OCI-LY7 (cell line): ENCODE measurements around the gene SCPEP1. TPM values are rescaled to one million over a fixed set of nuclear protein-coding genes. Genes with fewer than 3 reads are reported as not detected.

Source experiments
- Bru-seq: library from RNA; stranded (reverse); fragments of 400-500 nt; gene quantifications from one replicate; lab custom pipeline; 2021; lab: Mats Ljungman, UMichigan
- BruChase-seq, 2 experiments: library from RNA; stranded (reverse); fragments of 400-500 nt; gene quantifications; one replicate each; lab custom pipeline; 2021; lab: Mats Ljungman, UMichigan
- BruUV-seq: library from RNA; stranded (reverse); fragments of 400-500 nt; replicated peaks from 2 replicates; lab custom pipeline; 2021; lab: Mats Ljungman, UMichigan
- CTCF ChIA-PET: fragments of 300-600 bp; sonication (Branson Sonifier 250); formaldehyde crosslinking; loops from one replicate; lab custom pipeline; 2022; ENCODE audit warnings: antibody characterized with exemption; ENCODE audit not compliant: unreplicated experiment; lab: Charles Lee
- POLR2A ChIA-PET: fragments of 300-600 bp; sonication (Branson Sonifier 250); formaldehyde crosslinking; loops from one replicate; lab custom pipeline; 2022; ENCODE audit warnings: antibody characterized with exemption; lab: Charles Lee
- DNase-seq: peaks from one replicate; pipeline ENCODE4 v3.0.0-alpha.2; 2015; ENCODE audit warnings: low spot score
- H2AFZ ChIP-seq: fragments of 200-600 bp; sonication (generic), shearing (Covaris generic); 2 replicates; pipeline ENCODE4 v1.6.1; 2014; ENCODE audit warnings: mild to moderate bottlenecking, antibody characterized with exemption, low read length, moderate library complexity
- H3K27ac ChIP-seq: fragments of 200-600 bp; sonication (generic); 2 replicates; pipeline ENCODE4 v1.5.1; 2014; ENCODE audit warnings: mixed run types, low read depth, mild to moderate bottlenecking, moderate library complexity, low read length, inconsistent platforms; ENCODE audit not compliant: poor library complexity, severe bottlenecking
- H3K36me3 ChIP-seq: fragments of 200-600 bp; sonication (generic); 2 replicates; pipeline ENCODE4 v1.6.1; 2014; ENCODE audit warnings: mild to moderate bottlenecking, antibody characterized with exemption, low read length, moderate library complexity, mixed read lengths; ENCODE audit not compliant: insufficient read depth
- H3K4me1 ChIP-seq: fragments of 200-600 bp; sonication (generic); 2 replicates; pipeline ENCODE4 v1.5.1; 2014; ENCODE audit warnings: mild to moderate bottlenecking, low read length; ENCODE audit not compliant: insufficient read depth, poor library complexity, severe bottlenecking
- H3K4me2 ChIP-seq: fragments of 200-600 bp; sonication (generic); 2 replicates; pipeline ENCODE4 v1.6.1; 2014; ENCODE audit warnings: mild to moderate bottlenecking, low read length
- H3K4me3 ChIP-seq: fragments of 200-600 bp; sonication (generic); 2 replicates; pipeline ENCODE4 v1.5.1; 2014; ENCODE audit warnings: mild to moderate bottlenecking, low read depth, low read length; ENCODE audit not compliant: poor library complexity, severe bottlenecking
- H3K79me2 ChIP-seq: fragments of 200-600 bp; sonication (generic); 2 replicates; pipeline ENCODE4 v1.6.1; 2016; ENCODE audit warnings: low read depth, mild to moderate bottlenecking, low read length, moderate library complexity, mixed read lengths; ENCODE audit not compliant: insufficient read depth
- H3K9me2 ChIP-seq: fragments of 200-600 bp; sonication (generic); 2 replicates; pipeline ENCODE4 v1.6.1; 2016; ENCODE audit warnings: mild to moderate bottlenecking, low read length, mixed read lengths; ENCODE audit not compliant: insufficient read depth
- H3K9me3 ChIP-seq: fragments of 200-600 bp; sonication (generic); 2 replicates; pipeline ENCODE4 v1.6.1; 2014; ENCODE audit warnings: mild to moderate bottlenecking, mixed run types, low read length, mixed read lengths
- H4K20me1 ChIP-seq: fragments of 200-600 bp; sonication (generic); 2 replicates; pipeline ENCODE4 v1.6.1; 2014; ENCODE audit warnings: mild to moderate bottlenecking, antibody characterized with exemption, low read length, moderate library complexity, mixed read lengths; ENCODE audit not compliant: insufficient read depth
- EZH2phosphoT487 ChIP-seq: fragments of 200-600 bp; sonication (generic); IDR thresholded peaks from 2 replicates; pipeline ENCODE4 v1.6.1; 2018; ENCODE audit warnings: low read depth, borderline replicate concordance, mild to moderate bottlenecking, mixed run types, antibody characterized with exemption, low read length, moderate library complexity, mixed read lengths
- intact Hi-C: fragments of 100-400 bp; cut with micrococcal nuclease; formaldehyde crosslinking; loops from one replicate; pipeline ENCODE4 v1.10.0; 2022; ENCODE audit not compliant: unreplicated experiment
- long read RNA-seq: library from polyadenylated mRNA; stranded (forward); transcript quantifications from one replicate; pipeline ENCODE4 v2.0.0, GENCODE V29; 2022
- total RNA-seq, 2 experiments: library from RNA; depleted of rRNA in 1 of 2; stranded (reverse); fragments of >200 nt in 1 of 2; shearing (Covaris generic) in 1 of 2; gene quantifications; 2 replicates each; pipeline ENCODE4 v1.2.3, GENCODE V29; 2014 to 2022
- TF ChIP-seq, protein P1 (sequence below): fragments of 200-600 bp; sonication (generic); conservative IDR thresholded peaks from 2 replicates; pipeline ENCODE4 v1.5.1; 2014; ENCODE audit warnings: mild to moderate bottlenecking, antibody characterized with exemption, low read length, moderate library complexity, mixed read lengths

SCPEP1 gene, protein sequence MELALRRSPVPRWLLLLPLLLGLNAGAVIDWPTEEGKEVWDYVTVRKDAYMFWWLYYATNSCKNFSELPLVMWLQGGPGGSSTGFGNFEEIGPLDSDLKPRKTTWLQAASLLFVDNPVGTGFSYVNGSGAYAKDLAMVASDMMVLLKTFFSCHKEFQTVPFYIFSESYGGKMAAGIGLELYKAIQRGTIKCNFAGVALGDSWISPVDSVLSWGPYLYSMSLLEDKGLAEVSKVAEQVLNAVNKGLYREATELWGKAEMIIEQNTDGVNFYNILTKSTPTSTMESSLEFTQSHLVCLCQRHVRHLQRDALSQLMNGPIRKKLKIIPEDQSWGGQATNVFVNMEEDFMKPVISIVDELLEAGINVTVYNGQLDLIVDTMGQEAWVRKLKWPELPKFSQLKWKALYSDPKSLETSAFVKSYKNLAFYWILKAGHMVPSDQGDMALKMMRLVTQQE
- total RNA-seq (2014; rRNA removed; shearing (Covaris generic)) (36.5 and 48.2 TPM in 2 replicates), total RNA-seq (2022) (43.0 and 48.8 TPM in 2 replicates), Bru-seq, nascent RNA (percentile 68 among the genes with signal in this experiment), BruChase-seq, experiment 1, labeled RNA remaining after a 6-hour chase (percentile 74 among the genes with signal in this experiment), BruChase-seq, experiment 2, labeled RNA remaining after a 2-hour chase (percentile 68 among the genes with signal in this experiment)
- long read RNA-seq, transcript SCPEP1-201 (13 exons, 1,942 nt): major isoform, 75 of 91 reads
- long read RNA-seq, partial matches to known transcripts: 3 of 91 reads
- long read RNA-seq, other reads (novel, unspliced or antisense): 9 of 91 reads

DNA sequence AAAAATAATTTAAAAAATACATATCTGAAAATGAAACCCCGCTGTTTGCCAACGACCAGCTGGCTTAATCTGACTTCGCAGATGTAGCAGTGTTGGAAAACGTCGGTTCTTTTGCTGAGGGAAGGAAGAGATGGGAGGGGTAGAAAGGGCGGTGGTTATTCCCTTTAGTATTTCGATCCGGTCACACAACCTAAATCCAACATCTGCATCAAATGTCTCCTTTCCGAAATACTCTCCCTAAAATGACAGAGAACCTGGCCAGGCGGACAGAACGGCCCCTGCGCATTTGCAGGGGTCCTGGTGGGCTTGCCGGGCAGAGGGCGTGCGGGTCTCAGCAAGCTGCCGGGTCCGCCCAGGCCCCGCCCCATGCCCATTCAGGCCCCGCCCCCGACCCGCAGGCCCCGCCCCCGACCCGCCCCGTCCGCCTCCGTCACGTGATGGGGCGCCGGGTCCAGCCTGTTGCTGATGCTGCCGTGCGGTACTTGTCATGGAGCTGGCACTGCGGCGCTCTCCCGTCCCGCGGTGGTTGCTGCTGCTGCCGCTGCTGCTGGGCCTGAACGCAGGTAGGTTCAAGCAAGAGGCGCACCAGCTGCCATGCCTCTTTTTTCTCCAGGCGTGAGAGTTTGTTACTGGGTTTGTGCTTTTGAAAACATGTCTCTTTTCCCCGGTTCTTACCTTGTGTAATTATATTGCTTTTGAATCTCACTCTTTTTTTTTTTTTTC lies at the start of gene SCPEP1:
Gene SCPEP1, plus strand, starts transcription at position 459 of the 723 bp plus-strand sequence. Its CDS starts 29 bp downstream, at position 488.
- H2AFZ ChIP-seq: peak within 1 kb of the TSS; percentile 68
- no peaks in the 10 kb centered on the region for H3K9me2 ChIP-seq
- H3K36me3 ChIP-seq: peaks cover 15% of the 10 kb centered on the region
- CTCF ChIA-PET: interaction anchor here (0.6 to 1.1 kb wide), 2 partner anchors 22 to 1227 kb away, joined by 3 read pairs; partner anchors contain the start of gene PCTP
- no peaks in the 10 kb centered on the region for H4K20me1 ChIP-seq
- H3K4me3 ChIP-seq: peak within 1 kb of the TSS; percentile 78
- intact Hi-C loops: loop anchor here (1.0 kb wide), 2 partner anchors 27 to 107 kb away; partner anchors contain the start of gene AKAP1
- TF ChIP-seq EZH2phosphoT487: no peak
- TF ChIP-seq, protein P1, sequence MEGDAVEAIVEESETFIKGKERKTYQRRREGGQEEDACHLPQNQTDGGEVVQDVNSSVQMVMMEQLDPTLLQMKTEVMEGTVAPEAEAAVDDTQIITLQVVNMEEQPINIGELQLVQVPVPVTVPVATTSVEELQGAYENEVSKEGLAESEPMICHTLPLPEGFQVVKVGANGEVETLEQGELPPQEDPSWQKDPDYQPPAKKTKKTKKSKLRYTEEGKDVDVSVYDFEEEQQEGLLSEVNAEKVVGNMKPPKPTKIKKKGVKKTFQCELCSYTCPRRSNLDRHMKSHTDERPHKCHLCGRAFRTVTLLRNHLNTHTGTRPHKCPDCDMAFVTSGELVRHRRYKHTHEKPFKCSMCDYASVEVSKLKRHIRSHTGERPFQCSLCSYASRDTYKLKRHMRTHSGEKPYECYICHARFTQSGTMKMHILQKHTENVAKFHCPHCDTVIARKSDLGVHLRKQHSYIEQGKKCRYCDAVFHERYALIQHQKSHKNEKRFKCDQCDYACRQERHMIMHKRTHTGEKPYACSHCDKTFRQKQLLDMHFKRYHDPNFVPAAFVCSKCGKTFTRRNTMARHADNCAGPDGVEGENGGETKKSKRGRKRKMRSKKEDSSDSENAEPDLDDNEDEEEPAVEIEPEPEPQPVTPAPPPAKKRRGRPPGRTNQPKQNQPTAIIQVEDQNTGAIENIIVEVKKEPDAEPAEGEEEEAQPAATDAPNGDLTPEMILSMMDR: 0 out of 2 replicates have a peak, but pooled peaks have one; percentile 16
- H3K9me3 ChIP-seq: peaks cover 10% of the 10 kb centered on the region; the same call in 1 of the 2 replicates
- peak; percentile 90 for DNase-seq
- peaks cover 21% of the 10 kb centered on the region; the same call in 1 of the 2 replicates for H3K79me2 ChIP-seq
- POLR2A ChIA-PET: interaction anchor here (0.6 to 2.6 kb wide), 6 partner anchors 10 to 195 kb away, joined by 3 to 14 read pairs (median 4); no protein-coding TSS in a partner anchor
- H3K4me2 ChIP-seq: peak within 1 kb of the TSS; percentile 91
- H3K4me1 ChIP-seq: peaks cover 25% of the 10 kb centered on the region
- no TSS peak for BruUV-seq
- H3K27ac ChIP-seq: peak within 1 kb of the TSS; percentile 45

DNA sequence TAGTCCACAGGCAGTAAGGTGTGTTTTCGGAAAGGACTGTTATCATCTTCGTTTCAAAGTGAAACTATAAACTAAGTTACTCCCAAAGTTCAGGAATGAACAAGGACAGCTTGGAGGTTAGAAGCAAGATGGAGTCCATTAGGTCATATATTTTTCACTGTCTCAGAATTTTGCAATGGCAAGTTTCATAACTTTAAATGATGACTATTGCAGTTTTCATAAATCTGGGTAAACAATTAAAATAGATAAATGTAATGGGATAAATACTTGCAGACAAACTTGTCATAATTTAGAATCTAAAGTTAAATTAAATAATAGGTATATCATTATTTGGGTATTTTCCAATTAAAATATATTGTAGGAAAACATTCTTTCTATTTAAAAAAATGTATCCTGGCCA lies 49.3 kb upstream of the SCPEP1 start:
- no TSS peak for BruUV-seq
- H3K36me3 ChIP-seq: peaks cover 7% of the 10 kb centered on the region; the same call in 1 of the 2 replicates
- intact Hi-C loops: no loop called here
- H3K4me1 ChIP-seq: no peaks in the 10 kb centered on the region
- no peak overlapping the region for H3K27ac ChIP-seq
- no peak overlapping the region for H3K4me2 ChIP-seq
- H3K9me2 ChIP-seq: no peaks in the 10 kb centered on the region
- TF ChIP-seq, protein P1: no peak
- TF ChIP-seq EZH2phosphoT487: no peak
- no peaks in the 10 kb centered on the region for H3K79me2 ChIP-seq
- H2AFZ ChIP-seq: no peak overlapping the region
- DNase-seq: no peak
- no peak overlapping the region for H3K4me3 ChIP-seq
- POLR2A ChIA-PET: interaction anchor here (0.7 kb wide), 1 partner anchor 64 kb away, joined by 5 read pairs; no protein-coding TSS in a partner anchor
- H4K20me1 ChIP-seq: no peaks in the 10 kb centered on the region
- peaks cover 31% of the 10 kb centered on the region for H3K9me3 ChIP-seq
- CTCF ChIA-PET: no interaction called here
